Smooth muscle cell (in vitro differentiated cells): Measurements from ENCODE around the gene VASN. TPM values are rescaled to one million over a fixed set of nuclear protein-coding genes. Genes with fewer than 3 reads are reported as not detected.

Source experiments
- DNase-seq: peaks from one replicate; lab custom pipeline; 2025; ENCODE audit not compliant: unreplicated experiment; lab: John Stamatoyannopoulos, UW
- H2AFZ ChIP-seq: fragments of 200-600 bp; sonication (generic); 2 replicates; pipeline ENCODE4 v1.6.0; 2016; ENCODE audit warnings: antibody characterized with exemption, low read depth, mild to moderate bottlenecking
- H3F3A ChIP-seq: fragments of 200-600 bp; sonication (generic); 2 replicates; pipeline ENCODE4 v1.6.0; 2017; ENCODE audit warnings: antibody characterized with exemption, low read depth
- H3K27ac ChIP-seq: fragments of 200-600 bp; sonication (generic); 2 replicates; pipeline ENCODE4 v1.5.1; 2016; ENCODE audit warnings: low read depth, mild to moderate bottlenecking
- H3K27me3 ChIP-seq: fragments of 200-600 bp; sonication (generic); 2 replicates; pipeline ENCODE4 v1.6.1; 2016; ENCODE audit warnings: low read depth, mild to moderate bottlenecking
- H3K36me3 ChIP-seq: fragments of 200-600 bp; sonication (generic); 2 replicates; pipeline ENCODE4 v1.5.1; 2016; ENCODE audit warnings: low read depth
- H3K4me1 ChIP-seq: fragments of 200-600 bp; sonication (generic); 2 replicates; pipeline ENCODE4 v1.5.1; 2016; ENCODE audit warnings: low read depth
- H3K4me2 ChIP-seq: fragments of 200-600 bp; sonication (generic); 2 replicates; pipeline ENCODE4 v1.6.0; 2016; ENCODE audit warnings: mild to moderate bottlenecking
- H3K4me3 ChIP-seq: fragments of 200-600 bp; sonication (generic); 2 replicates; pipeline ENCODE4 v1.5.1; 2016; ENCODE audit warnings: mild to moderate bottlenecking
- H3K79me2 ChIP-seq: fragments of 200-600 bp; sonication (generic); 2 replicates; pipeline ENCODE4 v1.6.0; 2016; ENCODE audit warnings: low read depth, mild to moderate bottlenecking
- H3K9ac ChIP-seq: fragments of 200-600 bp; sonication (generic); 2 replicates; pipeline ENCODE4 v1.6.0; 2016; ENCODE audit warnings: low read depth
- H3K9me3 ChIP-seq: fragments of 200-600 bp; sonication (generic); replicated peaks from 2 replicates; pipeline ENCODE4 v1.5.1; 2016; ENCODE audit warnings: low read depth
- H4K20me1 ChIP-seq: fragments of 200-600 bp; sonication (generic); 2 replicates; pipeline ENCODE4 v1.6.0; 2016; ENCODE audit warnings: low read depth
- CTCF ChIP-seq: fragments of 200-600 bp; sonication (generic); IDR thresholded peaks from 2 replicates; pipeline ENCODE4 v1.5.1; 2017; ENCODE audit warnings: borderline replicate concordance, mild to moderate bottlenecking, antibody characterized with exemption; ENCODE audit not compliant: insufficient read depth, poor library complexity, severe bottlenecking
- WGBS: methylation state at CpG from one replicate; pipeline ENCODE4 v1.1.7; 2016; ENCODE audit warnings: low lambda C conversion rate; 5-methylcytosine and 5-hydroxymethylcytosine counted together
- polyA plus RNA-seq: library from polyadenylated mRNA; unstranded; fragments of >200 nt; fragmentation: Nextera tagmentation; extraction: Ambion mirVana; gene quantifications from 2 replicates; pipeline ENCODE4 v1.2.1, GENCODE V29; 2016
- total RNA-seq: library from RNA; depleted of rRNA; stranded (reverse); fragments of >200 nt; gene quantifications from 2 replicates; pipeline ENCODE4 v1.2.3, GENCODE V29; 2014

VASN gene
- total and polyA plus RNA-seq, 2 experiments from 2014 or later, result 30.0 to 150 TPM

GRCh38 chr16:4338125-4338582 lies 33.5 kb upstream of the VASN start:
- TF ChIP-seq CTCF, result no peak
- Histone ChIP-seq H3K9me3 (no peaks in the 10 kb centered on the region), H3K27ac (no peak overlapping the region), H3K4me2 (no peak overlapping the region), H3K4me1 (no peaks in the 10 kb centered on the region), H2AFZ (no peak overlapping the region), H4K20me1 (peaks cover 55% of the 10 kb centered on the region), H3K36me3 (no peaks in the 10 kb centered on the region), H3K4me3 (no peak overlapping the region), H3F3A (no peaks in the 10 kb centered on the region), H3K27me3 (no peaks in the 10 kb centered on the region), H3K79me2 (peaks cover 18% of the 10 kb centered on the region), H3K9ac (no peak overlapping the region)
- 95% methylated on average over 12 of the region's 12 CpGs for WGBS
- DNase-seq, result no peak

GRCh38 chr16:4338712-4339299 lies 32.8 kb upstream of the VASN start:
- no peak overlapping the region for H3K4me2 ChIP-seq
- DNase-seq, result no peak
- 97% methylated on average over 10 of the region's 10 CpGs for WGBS
- no peak overlapping the region for H3K9ac ChIP-seq
- H4K20me1 ChIP-seq, result peaks cover 55% of the 10 kb centered on the region
- no peaks in the 10 kb centered on the region for H3F3A ChIP-seq
- H3K36me3 ChIP-seq, result no peaks in the 10 kb centered on the region
- no peak overlapping the region for H2AFZ ChIP-seq
- no peaks in the 10 kb centered on the region for H3K27me3 ChIP-seq
- no peak overlapping the region for H3K4me3 ChIP-seq
- H3K9me3 ChIP-seq, result no peaks in the 10 kb centered on the region
- H3K27ac ChIP-seq, result no peak overlapping the region
- TF ChIP-seq CTCF, result no peak
- H3K4me1 ChIP-seq, result no peaks in the 10 kb centered on the region
- peaks cover 18% of the 10 kb centered on the region for H3K79me2 ChIP-seq

GRCh38 chr16:4339455-4339854 lies 32.2 kb upstream of the VASN start:
- no peak for DNase-seq
- Histone ChIP-seq H3K27me3 (no peaks in the 10 kb centered on the region), H3K4me3 (no peak overlapping the region), H3K4me2 (no peak overlapping the region), H4K20me1 (peaks cover 55% of the 10 kb centered on the region), H2AFZ (no peak overlapping the region), H3K79me2 (peaks cover 20% of the 10 kb centered on the region), H3K36me3 (no peaks in the 10 kb centered on the region), H3F3A (no peaks in the 10 kb centered on the region), H3K4me1 (no peaks in the 10 kb centered on the region), H3K9me3 (no peaks in the 10 kb centered on the region), H3K9ac (no peak overlapping the region), H3K27ac (no peak overlapping the region)
- WGBS, result 96% methylated on average over 10 of the region's 10 CpGs
- no peak for TF ChIP-seq CTCF

- no peaks in the 10 kb centered on the region for H3K9me3 ChIP-seq
- peaks cover 20% of the 10 kb centered on the region for H3K79me2 ChIP-seq
- H3K9ac ChIP-seq, result no peak overlapping the region
- no peaks in the 10 kb centered on the region for H3K36me3 ChIP-seq
- no peaks in the 10 kb centered on the region for H3F3A ChIP-seq
- H3K4me3 ChIP-seq, result no peak overlapping the region
- DNase-seq, result no peak
- no peaks in the 10 kb centered on the region for H3K4me1 ChIP-seq
- WGBS, result 93% methylated on average over 14 of the region's 14 CpGs
- H4K20me1 ChIP-seq, result peaks cover 53% of the 10 kb centered on the region
- TF ChIP-seq CTCF, result no peak
- H3K27ac ChIP-seq, result no peak overlapping the region
- no peaks in the 10 kb centered on the region for H3K27me3 ChIP-seq
- no peak overlapping the region for H2AFZ ChIP-seq
- no peak overlapping the region for H3K4me2 ChIP-seq
Observed at GRCh38 chr16:4339909-4340308, 31.7 kb upstream of the VASN start.
